Lower lobe of right lung (tissue), 2 donors: Measurements from ENCODE around the gene PTGS1. TPM values are rescaled to one million over a fixed set of nuclear protein-coding genes. Genes with fewer than 3 reads are reported as not detected.

Experiments used
- ATAC-seq, 2 donors: fragments of 200-7000 bp; cut with Tn5 transposase; one replicate each; pipeline ENCODE4 v1.9.1; 2020 to 2022; ENCODE audit warnings: mild to moderate bottlenecking in 2 of 2, moderate library complexity in 2 of 2
- DNase-seq: peaks from one replicate; pipeline ENCODE4 v3.0.0-alpha.2; 2020
- H3K27ac ChIP-seq: fragments of 200-600 bp; one replicate; pipeline ENCODE4 v1.8.0; 2022
- H3K27me3 ChIP-seq: fragments of 200-600 bp; one replicate; pipeline ENCODE4 v1.8.0; 2022; ENCODE audit warnings: low read depth
- H3K36me3 ChIP-seq: fragments of 200-600 bp; one replicate; pipeline ENCODE4 v1.8.0; 2022; ENCODE audit warnings: mild to moderate bottlenecking
- H3K4me1 ChIP-seq: fragments of 200-600 bp; one replicate; pipeline ENCODE4 v1.8.0; 2022
- H3K4me3 ChIP-seq: fragments of 200-600 bp; one replicate; pipeline ENCODE4 v1.8.0; 2022; ENCODE audit warnings: mild to moderate bottlenecking
- H3K9me3 ChIP-seq: fragments of 200-600 bp; one replicate; pipeline ENCODE4 v1.8.0; 2022
- intact Hi-C: fragments of 100-400 bp; cut with DNase I; formaldehyde crosslinking; loops from one replicate; pipeline ENCODE4 v1.11.0; 2022
- total RNA-seq: library from RNA; stranded (reverse); fragmentation: NEBNext Ultra II Directional; extraction: Animal tissue kit (Norgen Biotek cat#: 25700); gene quantifications from one replicate; pipeline ENCODE4 v1.2.1, GENCODE V29; 2021
- TF ChIP-seq, protein P1 (sequence below): fragments of 200-600 bp; IDR thresholded peaks from one replicate; pipeline ENCODE4 v1.8.0; 2022; ENCODE audit warnings: antibody characterized with exemption, mild to moderate bottlenecking
- donor health status: DM: no; HTN: yes; CAD: no; lungs with severe emphysema.

Gene PTGS1
- total RNA-seq, 1 donor from 2014 or later: 14.9 TPM

DNA sequence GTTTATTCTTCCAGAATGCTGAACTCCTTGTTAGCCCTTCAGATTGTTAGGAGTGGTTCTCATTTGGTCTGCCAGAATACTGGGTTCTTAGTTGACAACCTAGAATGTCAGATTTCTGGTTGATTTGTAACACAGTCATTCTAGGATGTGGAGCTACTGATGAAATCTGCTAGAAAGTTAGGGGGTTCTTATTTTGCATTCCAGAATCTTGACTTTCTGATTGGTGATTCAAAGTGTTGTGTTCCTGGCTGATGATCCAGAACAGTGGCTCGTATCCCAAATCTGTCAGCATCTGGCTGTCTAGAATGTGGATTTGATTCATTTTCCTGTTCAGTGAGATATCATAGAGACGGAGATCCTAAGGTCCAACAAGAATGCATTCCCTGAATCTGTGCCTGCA lies 21.9 kb downstream of the PTGS1 start:
- Histone ChIP-seq H3K4me1 (no peaks in the 10 kb centered on the region), H3K27ac (no peak overlapping the region), H3K4me3 (no peak overlapping the region), H3K36me3 (no peaks in the 10 kb centered on the region), H3K27me3 (no peaks in the 10 kb centered on the region), H3K9me3 (no peaks in the 10 kb centered on the region)
- intact Hi-C loops: no loop called here
- ATAC-seq (no peak), DNase-seq (no peak)
- TF ChIP-seq, protein P1, sequence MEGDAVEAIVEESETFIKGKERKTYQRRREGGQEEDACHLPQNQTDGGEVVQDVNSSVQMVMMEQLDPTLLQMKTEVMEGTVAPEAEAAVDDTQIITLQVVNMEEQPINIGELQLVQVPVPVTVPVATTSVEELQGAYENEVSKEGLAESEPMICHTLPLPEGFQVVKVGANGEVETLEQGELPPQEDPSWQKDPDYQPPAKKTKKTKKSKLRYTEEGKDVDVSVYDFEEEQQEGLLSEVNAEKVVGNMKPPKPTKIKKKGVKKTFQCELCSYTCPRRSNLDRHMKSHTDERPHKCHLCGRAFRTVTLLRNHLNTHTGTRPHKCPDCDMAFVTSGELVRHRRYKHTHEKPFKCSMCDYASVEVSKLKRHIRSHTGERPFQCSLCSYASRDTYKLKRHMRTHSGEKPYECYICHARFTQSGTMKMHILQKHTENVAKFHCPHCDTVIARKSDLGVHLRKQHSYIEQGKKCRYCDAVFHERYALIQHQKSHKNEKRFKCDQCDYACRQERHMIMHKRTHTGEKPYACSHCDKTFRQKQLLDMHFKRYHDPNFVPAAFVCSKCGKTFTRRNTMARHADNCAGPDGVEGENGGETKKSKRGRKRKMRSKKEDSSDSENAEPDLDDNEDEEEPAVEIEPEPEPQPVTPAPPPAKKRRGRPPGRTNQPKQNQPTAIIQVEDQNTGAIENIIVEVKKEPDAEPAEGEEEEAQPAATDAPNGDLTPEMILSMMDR: no peak

DNA sequence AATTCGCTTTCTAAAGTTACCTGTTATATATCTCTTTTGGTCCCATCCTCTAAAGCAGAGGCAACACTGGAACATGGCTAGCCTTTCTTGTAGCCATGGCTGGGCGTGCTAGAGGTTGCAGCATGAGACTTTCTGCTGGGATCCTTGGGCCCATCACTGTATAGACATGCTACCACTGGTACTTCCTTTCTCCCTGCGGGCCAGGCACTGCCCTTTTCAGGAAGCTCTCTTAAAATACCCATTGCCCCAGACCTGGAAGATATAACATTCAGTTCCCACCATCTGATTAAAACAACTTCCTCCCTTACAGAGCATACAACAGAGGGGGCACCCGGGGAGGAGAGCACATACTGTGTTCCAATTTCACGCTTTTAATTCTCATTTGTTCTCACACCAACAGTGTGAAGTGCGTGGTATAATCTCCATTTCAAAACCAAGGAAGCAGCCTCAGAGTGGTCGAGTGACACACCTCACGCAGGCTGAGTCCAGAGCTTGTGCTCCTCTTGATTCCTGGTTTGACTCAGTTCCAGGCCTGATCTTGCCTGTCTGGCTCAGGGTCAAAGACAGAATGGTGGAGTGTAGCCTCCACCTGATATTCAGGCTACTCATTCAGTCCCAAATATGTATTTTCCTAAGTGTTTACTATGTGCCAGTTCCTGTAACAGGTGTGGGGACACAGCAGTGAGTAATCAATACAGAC lies 22.6 kb downstream of the PTGS1 start:
- intact Hi-C loops: no loop called here
- no peaks in the 10 kb centered on the region for H3K36me3 ChIP-seq
- H3K9me3 ChIP-seq: no peaks in the 10 kb centered on the region
- no peak overlapping the region for H3K27ac ChIP-seq
- ATAC-seq: no peak
- H3K27me3 ChIP-seq: no peaks in the 10 kb centered on the region
- no peak for DNase-seq
- H3K4me3 ChIP-seq: no peak overlapping the region
- TF ChIP-seq, protein P1: no peak
- no peaks in the 10 kb centered on the region for H3K4me1 ChIP-seq

DNA sequence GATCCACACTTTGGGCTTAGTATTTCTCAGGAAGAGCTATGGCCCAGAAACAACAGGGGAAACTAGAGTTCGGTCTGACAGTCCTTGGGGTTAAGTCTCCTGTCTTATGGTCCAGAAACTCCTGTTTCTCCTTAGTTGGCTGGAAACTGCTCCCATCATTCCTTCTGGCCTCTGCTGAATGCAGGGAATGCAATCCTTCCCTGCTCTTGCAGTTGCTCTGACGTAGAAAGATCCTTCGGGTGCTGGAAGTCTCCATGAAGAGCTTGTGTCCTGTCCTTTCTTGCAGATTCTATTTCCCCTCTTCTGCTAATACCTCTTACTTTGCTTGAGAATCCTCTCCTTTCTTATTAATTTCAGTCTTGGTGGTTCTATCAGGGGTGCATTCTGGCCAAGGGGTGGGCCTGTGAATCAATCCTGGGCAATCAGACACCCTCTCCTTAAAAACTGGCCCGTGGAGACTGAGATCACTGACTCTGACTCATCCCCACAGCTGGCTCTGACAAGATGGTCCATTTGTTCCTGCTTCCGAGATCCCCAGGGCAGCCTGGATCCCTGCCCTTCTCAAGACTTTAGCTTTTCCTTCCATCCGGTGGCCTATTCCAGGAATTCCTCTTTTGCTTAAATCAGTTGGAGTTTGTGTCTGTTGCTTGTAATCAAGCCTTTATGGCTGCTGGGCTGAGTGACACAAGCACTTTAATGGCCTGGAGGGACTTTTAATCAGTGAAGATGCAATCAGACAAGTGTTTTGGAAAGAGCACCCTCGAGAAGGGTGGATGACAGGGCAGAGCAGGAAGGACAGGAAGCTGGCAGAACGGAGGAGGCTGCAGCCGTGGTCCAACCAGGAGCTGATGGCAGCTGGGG lies 23.7 kb downstream of the PTGS1 start:
- H3K27me3 ChIP-seq: no peaks in the 10 kb centered on the region
- no peaks in the 10 kb centered on the region for H3K4me1 ChIP-seq
- intact Hi-C loops: no loop called here
- H3K36me3 ChIP-seq: no peaks in the 10 kb centered on the region
- H3K27ac ChIP-seq: peak overlapping the region; percentile 25
- peak in 1 of 2 donors; percentile 46 for ATAC-seq
- DNase-seq: no peak
- TF ChIP-seq, protein P1: no peak
- no peak overlapping the region for H3K4me3 ChIP-seq
- no peaks in the 10 kb centered on the region for H3K9me3 ChIP-seq

DNA sequence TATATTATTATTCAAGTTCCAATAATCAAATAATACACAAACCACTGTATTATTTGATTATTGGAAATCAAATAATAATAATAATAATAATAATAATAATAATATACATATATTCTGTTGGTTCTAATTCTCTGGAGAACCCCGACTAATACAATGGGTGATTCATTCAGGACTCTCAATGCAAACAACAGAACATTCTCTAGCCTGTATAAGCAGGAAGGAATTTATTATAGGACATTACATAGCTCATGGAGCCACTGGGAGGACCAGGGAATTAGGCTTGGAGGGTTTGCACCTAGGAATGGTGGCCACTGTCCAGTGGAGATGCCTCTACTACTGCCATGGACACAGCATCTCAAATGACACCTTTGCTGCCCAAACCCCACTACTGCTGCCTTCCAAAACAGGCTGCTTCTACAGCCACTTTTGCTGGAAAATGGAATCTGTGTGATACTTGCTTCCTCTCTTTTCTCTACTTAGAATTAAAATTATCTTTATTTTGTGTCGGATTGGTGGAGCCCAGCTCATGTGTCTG lies 25.9 kb downstream of the PTGS1 start:
- Histone ChIP-seq H3K36me3 (no peaks in the 10 kb centered on the region), H3K27ac (no peak overlapping the region), H3K9me3 (no peaks in the 10 kb centered on the region), H3K27me3 (no peaks in the 10 kb centered on the region), H3K4me3 (no peak overlapping the region), H3K4me1 (no peaks in the 10 kb centered on the region)
- no peak for DNase-seq
- no peak for ATAC-seq
- TF ChIP-seq, protein P1: no peak
- intact Hi-C loops: no loop called here

DNA sequence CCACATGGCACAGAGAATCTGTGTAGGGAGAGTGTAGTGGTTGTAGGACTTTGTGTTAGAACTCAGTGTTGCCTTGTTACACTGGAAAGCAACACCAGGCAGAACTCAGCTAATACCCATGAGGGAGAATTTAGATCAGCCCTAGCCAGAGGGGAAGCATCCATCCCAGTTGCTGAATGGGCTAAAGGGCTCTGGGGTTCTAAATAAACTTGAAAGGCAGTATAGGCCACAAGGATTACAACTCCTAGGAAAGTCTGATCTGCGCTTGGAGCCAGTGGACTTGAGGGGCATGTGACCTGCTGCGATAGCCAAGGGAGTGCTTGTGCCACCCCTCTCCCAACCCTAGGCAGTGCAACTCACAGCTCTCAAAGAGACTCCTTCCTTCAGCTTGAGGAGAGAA lies 26.9 kb downstream of the PTGS1 start:
- intact Hi-C loops: no loop called here
- no peaks in the 10 kb centered on the region for H3K9me3 ChIP-seq
- no peaks in the 10 kb centered on the region for H3K36me3 ChIP-seq
- no peaks in the 10 kb centered on the region for H3K27me3 ChIP-seq
- TF ChIP-seq, protein P1: no peak
- no peak for ATAC-seq
- H3K4me3 ChIP-seq: no peak overlapping the region
- DNase-seq: no peak
- H3K27ac ChIP-seq: no peak overlapping the region
- H3K4me1 ChIP-seq: no peaks in the 10 kb centered on the region
